ENCODE measurements around the gene TUB.

TUB gene

DNA sequence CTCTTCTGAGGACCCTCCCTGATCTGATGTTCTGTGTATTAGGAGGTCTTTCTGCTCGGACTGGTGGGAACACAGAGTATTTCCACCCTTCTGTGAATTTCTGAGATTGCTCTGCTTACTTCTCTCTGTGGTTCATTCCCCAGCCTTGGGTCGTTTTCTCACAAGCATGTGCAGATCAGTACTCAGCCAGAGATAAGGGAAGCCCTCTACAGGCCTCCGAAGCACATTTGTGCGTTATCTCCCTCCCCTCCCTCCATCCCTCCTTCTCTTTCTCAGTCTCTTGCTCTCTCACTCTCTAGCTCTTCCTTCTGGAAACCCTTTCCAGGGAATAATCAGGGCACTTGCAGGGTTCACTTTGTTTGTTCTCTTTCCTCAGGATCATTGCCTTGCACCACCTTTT is 35.2 kb upstream of the TUB start:
- DNase-seq (ENCODE audit: low read depth in 1 of 2, low spot score in 1 of 2) = no peak

DNA sequence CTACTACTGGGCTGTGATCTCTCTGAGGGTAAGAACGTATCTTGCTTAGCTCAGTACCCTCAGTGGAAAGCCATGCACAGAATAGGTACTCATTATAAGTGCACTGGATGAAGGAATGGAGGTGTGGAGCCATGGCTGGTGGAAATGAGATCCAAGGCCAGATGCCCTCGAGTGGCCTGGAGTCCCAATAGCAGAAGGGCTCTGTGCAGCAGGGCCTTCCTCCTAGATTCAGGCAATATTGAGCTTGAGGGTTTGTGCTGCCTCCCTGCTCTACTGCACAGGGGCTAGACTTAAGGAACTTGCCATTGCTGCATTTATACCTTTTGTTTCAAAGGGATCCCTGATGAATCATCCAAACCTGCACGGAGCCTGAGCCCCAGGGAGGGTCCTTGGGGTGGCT is 33.6 kb upstream of the TUB start:
- no peak for DNase-seq (ENCODE audit: low read depth in 1 of 2, low spot score in 1 of 2)

DNA sequence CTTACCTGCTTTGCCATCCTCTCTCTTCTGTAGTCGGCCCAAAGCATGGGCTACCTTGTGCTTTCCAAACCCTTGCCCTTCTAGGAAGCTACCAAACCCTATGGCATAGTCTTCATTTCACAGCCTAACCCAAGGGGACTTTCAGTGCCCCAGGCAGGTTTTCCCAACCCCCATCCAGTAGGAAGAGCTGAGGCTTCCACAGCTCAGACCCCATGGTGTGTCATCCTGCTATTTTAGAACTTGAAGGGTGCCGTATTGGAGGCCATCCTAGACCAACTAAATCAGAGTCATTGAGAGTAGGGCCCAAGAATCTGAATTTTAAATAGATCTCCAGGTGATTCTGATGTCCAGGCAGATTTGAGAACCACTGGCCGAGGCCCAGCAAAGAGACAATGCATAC is 31.9 kb upstream of the TUB start:
- no peak for DNase-seq (ENCODE audit: low read depth in 1 of 2, low spot score in 1 of 2)

DNA sequence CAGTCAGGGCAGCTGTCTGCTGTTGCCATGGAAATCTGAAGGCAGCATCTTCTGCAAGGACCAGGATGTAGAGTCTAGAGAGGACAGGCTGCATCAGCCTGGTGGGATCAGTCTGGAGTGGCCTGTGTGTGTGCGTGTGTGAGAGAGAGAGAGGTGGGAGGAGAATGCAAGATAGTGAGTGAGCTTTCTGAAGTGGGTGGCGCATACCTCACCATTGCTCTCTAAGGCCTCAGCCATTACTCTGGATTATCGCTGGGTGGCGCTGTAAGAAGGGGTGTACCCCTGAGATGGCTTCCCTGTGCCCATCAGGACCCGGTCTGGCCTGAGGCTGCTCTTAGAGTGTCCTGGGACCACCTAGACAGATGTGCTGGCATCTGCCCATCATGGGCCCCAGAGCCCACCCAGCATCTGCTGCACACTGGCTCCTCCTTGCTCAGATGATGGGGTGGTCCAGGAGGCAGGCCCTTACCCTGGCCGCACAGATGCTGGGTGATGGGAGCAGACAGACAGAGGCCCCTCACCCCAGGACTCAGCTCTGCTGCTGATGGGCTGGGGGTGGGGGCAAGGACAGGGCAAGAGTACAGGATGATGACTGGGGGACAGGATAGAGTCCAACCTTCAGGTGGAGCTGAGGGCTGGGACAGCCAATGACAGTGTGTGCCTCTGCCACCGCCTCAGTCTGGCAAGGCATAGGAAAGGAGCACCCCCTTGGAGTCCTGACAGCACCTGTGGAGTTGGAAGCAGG is 25.7 kb upstream of the TUB start:
- no peak for DNase-seq (ENCODE audit: low read depth in 1 of 2, low spot score in 1 of 2)

DNA sequence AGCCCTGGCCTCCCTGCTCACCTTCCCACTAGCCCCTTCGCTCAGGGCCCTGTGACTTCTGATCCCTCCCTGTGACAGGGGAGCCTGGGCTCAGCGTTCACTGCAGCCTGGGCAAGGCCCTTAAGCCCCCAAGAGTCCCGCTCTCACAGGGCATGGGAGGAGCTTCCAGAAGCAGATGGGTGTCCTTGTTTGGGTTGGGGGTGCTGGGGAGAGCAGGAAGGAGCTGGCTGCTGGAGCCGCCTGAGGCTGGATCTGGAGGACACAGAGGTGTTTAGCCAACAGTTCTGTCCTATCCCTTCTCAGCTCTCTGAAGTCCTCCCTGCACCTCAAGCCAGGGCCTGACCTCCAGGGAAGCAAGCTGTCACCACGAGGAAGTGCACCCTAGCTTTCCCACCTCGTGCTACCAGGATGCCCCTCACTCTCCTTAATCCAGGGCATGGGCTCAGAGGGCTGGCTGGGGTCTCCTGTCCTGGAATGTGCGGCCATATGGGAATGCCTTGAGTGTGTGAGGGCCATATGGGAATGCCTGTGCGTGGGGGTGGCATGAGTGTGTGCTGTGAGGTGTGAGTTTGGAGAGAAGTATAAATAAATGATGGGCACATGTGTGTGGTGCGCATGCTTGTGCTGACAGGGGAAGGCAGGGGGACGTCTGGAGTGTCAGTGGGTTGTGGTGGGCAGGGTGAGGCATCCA is 25.0 kb upstream of the TUB start:
- no peak for DNase-seq (ENCODE audit: low read depth in 1 of 2, low spot score in 1 of 2)

DNA sequence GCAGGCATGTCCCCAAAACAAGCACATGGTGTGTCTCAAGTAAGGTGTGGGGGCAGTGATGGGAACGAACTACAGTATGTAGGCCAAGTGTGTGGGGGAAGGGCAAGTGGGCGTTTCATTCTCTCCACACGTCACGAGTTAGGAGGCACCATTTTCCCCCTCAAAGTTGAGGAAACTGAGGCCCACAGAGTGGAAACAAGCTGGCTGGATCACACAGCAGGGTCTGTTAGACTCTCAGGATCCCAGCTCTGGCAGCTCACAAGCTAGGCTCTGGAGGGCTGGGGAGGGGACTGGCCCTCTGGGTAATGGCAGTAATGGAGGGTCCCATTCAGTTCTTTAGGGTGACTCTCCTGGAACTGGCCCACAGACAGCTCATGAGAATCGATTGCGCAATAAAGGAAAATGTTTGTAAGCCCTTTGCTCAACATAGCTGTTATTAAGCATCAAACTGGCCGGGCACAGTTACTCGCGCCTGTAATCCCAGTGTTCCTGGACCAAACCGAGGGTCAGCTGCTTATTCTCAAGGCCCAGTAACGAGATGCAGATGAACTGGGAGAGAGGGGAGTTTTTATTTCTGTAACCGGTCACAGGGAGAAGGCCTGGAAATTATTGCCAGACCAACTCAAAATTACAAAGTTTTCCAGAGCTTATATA is 24.1 kb upstream of the TUB start:
- no peak for DNase-seq (ENCODE audit: low read depth in 1 of 2, low spot score in 1 of 2)

DNA sequence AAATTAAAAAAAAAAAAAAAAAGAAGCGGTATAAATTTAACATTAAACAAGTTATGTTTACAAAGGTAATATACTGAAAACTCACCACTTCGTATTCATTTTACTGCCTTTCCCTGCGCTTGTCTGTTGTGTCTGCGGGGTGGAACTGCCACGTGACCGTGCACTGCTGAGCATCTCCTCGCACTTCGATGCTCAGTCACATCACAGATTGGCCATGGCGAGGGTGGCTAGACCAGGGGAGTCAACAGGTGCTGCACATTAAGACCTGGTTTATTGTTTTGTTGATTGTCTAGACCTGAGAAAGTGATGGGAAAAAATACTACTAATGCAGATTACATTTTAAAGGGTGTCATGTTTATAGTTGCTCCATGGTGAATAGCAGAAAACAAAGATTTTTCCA is 22.8 kb upstream of the TUB start:
- no peak for DNase-seq (ENCODE audit: low read depth in 1 of 2, low spot score in 1 of 2)

DNA sequence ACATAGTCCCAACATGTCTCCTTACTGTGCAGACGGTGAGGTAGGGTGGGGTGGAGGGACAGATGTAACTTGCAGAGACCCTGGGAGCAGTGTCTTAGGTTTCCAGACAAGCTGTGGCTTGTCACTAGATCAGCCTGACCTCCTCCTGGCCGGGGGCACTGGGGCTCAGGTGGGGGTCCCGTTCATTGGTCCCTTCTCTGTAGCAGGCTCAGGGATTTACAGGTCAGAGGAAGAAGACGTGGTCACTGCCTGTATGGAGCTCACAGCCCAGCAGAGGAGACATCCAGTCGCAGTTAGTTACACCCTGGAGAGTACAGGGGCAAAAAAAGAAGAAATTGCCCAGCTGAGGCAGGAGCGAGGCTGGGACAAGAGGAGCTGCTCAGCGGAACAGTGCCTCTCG is 22.0 kb upstream of the TUB start:
- DNase-seq (ENCODE audit: low read depth in 1 of 2, low spot score in 1 of 2) = no peak

DNA sequence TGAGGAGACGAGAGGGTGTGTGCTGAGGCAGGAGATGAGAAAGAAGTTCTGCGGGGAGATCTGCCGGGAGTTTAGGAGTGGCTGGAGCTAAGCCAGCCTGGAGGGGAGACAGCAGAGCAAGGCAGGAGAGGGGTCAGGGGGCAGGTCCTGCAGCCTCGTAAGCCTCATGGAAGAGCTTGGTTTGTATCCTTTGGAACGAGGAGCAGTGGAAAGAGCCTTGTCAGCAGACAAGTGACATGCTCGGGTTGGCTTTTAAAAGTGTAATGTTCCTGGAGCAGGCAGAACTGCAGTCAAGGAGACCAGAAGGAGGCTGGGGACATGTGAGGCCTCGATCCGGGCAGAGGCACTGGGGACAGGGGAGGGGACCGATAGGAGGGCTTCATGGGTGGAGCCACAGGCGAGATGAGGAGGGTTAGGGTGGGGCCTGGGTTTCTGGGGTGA is 21.4 kb upstream of the TUB start:
- no peak for DNase-seq (ENCODE audit: low read depth in 1 of 2, low spot score in 1 of 2)

DNA sequence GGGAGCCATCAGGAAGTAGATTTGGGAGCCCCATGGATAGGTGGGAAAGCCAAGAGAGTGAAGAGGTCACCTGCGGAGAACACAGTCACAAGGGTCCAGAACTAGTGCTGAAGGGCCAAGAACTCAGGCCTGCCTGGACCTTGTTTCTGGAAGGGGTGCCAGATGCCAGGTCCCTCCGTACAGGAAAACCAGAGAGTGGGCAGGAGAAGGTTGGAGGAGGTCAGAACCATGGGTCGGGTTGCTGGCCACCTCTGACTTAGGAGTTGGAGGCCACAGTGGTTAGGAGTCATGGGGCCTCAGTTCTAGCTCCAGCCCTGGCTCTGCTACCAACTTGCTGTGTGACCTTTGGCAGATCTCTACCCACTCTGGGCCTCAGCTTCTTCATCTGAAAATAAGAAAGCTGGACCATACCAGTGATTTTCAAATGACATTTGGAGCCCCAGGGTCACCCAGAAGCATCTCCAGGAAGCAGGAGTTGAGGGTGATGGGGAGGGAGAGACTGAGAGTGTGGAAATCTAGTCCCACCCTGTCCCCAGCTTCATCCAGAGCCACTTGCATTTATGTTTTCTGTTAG is 20.8 kb upstream of the TUB start:
- DNase-seq (ENCODE audit: low read depth in 1 of 2, low spot score in 1 of 2) = no peak

DNA sequence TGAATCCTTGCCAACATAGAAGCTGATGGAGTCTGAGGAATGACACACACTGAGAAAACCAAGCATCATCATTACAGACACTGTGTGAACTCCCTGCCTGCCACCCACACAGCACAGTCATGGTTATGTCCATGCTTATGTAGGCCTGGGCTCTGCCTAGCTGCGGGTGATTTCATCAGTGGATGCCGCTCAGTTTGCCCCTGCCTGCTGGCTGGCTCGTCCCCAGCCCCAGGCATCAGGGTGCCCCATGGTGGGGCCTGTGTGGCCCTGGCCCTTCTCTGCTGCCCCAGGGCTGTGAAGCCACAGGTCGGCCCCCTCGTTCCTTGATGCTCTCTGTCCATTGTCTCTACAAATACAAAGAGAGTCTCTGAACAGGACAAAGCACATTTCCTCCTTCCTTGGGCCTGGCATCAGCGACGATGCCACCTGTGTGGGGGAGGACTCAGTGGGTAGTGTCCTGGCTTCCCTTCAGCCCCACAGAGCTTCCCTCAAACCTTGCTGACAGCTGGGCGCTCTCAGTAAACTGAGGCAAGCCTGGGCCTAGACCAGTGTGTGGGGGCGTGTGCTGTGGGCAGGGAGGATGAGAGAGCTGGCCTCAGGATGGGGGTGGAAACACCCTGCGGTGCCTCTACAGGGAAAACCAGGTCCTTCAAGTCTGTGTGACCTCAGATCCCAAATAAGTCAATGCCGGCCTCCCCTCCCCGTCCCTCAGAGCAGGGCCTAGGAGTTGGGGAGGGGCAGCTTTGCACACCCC is 20.0 kb upstream of the TUB start:
- no peak for DNase-seq (ENCODE audit: low read depth in 1 of 2, low spot score in 1 of 2)

DNA sequence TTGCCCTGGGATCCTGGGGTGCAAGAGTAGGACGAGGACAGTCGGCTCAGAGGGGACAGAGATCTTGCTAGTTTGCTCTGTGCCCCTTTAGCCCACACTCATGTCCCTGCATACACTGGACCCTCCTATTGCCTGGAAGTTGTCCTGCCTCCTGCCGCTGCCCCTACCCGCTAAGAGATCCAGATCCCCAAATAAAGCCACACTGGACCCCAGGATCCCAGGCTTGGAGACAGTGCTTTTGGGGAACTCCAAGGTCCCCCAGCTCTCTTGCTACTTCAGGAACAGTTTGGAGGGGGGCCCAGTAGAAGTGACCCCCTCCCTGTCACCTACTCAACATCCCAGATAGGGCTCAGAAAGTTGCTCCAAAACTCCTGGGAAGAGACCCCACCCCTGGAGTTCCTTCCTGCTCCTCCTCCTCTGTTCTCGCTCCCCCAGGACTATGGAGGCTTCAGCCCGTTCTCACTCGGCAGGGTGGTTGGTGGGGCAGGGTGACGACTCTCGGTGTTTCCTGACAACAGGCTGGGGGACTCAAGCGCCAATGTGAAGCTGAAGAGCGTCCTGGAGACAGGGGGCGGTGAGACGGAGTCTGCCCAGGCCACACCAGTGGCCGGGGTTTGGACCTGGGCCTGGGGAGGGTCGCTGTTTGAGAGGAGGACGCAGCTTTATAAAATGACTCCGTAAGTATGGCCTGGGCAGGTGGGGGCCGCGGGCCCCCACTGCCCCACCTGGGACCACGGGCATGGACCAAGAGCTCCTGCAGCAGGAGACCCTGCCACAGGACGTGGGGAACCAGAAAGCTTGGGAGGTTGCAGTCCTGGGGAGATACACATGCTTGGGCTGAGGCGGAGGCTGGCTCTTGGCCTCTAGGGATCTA is 19.2 kb upstream of the TUB start:
- DNase-seq (ENCODE audit: low read depth in 1 of 2, low spot score in 1 of 2) = no peak

DNA sequence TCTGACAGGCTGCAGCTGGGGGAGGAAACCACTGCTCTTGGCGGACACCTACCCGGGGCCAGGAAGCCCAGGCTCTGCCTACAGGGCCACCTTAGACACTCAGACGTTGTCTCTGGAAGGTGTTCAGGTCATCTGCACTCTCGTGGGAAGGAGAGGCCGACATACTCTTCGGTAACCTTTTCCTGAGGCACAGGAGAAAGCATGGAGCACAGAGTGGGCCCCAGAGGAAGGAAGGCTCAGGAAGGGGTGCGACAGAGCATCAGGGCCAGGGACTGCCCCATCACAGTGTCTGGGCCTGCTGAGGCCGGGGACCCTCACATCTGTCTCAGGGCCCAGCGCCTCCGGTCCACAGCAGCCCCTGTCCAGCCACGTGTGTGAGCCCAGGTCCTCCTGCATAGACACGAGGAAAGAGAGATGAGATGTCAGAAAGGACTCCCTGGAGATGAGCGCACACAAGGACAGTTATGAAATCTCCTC is 18.2 kb upstream of the TUB start:
- no peak for DNase-seq (ENCODE audit: low read depth in 1 of 2, low spot score in 1 of 2)

DNA sequence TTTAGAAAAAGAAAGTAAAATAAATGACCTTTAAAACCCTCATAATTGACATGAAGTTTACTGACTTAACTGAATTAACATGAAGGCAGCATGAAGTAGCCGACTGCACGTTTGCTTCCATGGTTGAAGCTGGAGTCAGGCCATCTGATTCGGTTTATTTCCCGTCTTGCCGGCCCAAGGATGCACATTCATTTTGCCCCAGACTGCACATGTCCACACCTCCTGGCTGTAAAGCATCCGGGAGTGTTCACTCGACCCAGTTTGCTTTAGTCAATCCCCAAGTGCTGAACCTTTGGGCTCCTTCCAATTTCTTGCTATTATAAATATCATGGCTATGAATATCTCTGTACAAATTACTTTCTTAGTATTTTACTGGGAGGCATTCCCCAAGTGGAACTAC is 17.7 kb upstream of the TUB start:
- DNase-seq (ENCODE audit: low read depth in 1 of 2, low spot score in 1 of 2) = no peak

DNA sequence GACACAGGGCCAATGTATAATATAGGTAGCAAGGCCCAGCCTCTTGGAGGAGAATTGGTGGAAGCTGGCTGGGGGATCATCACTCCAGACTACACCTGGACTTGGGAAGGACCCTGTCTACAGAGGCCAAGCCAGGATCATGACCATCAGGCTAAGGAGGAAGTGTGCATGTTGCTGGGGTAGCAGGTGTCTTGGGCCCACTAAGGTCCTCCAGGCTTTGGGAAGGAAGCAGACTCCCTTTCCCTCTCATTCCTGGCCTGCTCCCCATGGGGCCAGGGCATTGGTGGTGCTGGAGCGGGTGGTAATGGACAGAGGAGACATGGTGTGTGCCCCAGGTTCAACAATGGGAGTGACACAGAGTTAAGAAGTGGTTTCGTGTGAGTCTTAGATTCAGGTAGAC is 16.0 kb upstream of the TUB start:
- DNase-seq (ENCODE audit: low read depth in 1 of 2, low spot score in 1 of 2) = no peak

DNA sequence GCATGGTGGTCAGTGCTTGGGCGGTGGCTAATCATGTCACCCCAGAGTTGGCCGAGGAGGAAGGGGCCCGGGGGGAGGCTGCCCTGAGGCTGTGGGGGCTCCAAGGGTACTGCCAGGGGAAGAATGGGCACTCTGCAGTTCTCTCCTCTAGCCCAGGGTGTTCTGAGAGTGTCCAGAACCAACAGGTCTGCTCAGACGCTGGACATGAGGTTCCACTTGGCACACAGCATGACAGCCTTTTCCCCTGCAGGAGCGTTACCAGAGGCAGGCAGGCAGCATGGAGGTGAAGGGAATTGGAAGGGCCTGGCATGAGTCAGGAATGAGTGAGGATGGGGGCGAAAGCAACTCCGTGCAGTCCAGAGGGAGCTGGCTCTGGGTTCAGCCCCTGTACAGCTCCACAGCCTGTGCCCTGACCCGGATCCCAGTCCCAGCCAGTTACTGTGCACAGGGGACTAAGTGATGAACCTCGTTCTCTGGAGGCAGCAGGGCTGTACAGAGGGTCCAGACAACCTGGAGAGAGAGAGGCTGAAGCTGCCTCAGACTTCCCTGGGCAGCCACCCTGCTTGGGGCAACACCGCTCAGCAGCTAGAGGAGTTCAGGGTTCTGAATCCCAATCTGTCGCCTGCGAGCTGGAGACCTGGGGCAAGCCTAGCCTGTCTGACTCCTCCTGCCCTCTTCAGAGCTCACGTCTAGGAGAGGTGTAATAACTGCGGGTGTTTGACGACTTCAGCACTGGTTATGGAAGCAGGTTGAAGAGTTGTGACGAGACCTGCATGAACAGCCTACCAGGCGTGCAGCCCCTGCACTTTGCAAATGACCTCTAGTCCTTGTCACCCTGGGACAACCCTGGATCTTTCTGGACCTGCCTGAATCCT is 14.7 kb upstream of the TUB start:
- no peak for DNase-seq (ENCODE audit: low read depth in 1 of 2, low spot score in 1 of 2)

DNA sequence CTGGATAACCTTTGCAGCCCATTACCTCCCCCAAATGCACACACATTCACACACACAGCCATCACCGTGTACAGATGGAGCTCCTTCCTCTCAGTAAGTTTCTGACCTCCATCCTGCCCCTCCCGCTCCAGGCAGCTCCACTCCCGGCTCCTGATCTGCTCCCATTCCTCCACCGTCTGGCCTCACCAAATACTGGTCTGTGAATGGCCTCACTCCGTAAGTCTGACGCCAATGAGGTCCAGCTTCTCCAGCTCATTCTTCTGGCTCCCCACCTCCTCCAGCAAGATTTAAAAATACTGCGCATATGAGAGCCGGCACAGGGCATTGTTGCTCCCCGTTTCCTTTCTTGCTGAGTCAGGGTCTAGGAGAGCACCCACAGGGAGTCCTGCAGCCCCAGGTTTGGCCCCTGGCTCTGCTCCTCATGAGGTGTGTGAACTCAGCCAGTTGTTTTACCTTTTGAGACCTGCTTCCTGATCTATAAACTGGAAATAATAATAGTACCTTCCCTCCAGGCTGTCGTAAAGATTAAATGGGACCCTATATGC is 14.0 kb upstream of the TUB start:
- no peak for DNase-seq (ENCODE audit: low read depth in 1 of 2, low spot score in 1 of 2)

DNA sequence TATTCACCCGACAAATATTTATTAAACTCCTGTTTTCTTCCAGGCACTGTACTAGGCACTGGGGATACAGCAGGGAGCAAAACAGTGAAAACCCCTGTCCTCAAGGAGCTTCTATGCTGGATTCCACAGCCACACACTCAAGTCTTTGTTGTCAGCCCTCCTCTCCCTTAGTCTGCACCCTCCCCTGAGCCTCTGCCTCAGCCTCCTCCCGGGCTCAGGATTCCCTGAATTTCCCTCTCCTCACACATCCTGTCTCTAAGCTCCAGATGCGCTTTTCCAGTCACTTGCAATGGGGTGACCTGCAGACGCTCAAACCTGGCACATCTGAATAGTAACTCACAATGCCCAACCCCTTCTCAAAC is 13.5 kb upstream of the TUB start:
- no peak for DNase-seq (ENCODE audit: low read depth in 1 of 2, low spot score in 1 of 2)

DNA sequence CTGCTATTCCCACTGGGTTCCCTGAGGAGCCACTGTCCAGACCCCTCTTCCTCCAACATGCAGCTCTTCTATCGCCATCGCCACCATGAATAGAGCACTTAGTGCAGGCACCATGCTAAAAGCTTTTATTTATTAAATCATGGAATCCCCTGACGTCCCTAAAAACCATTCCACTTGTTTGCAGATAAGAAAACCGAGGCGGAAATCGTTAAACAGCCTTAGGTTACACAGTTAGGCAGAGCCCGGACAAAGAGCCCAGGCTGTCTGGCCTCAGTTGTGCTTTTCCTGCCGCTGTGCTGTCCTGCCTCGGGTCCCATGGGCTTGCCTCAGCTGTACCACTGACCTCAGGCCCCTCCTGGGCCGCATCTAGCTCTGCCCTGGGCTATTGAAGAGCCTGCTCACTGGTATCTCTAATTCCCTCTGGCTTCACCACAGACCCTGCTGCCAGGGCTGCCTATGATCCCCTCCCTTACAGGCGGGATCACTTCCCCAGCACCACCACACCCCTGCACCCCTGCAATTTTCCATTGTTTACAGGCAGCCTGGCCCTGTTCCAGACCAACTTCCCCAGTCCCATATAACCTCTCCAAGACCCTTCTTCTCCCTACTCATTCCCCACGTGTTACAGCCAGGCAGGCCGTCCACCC is 13.0 kb upstream of the TUB start:
- DNase-seq (ENCODE audit: low read depth in 1 of 2, low spot score in 1 of 2) = no peak

Measured in activated T-helper 1 cell treated with anti-CD3 and anti-CD28 coated beads, Interleukin-2, amount 50 U/mL, for 16 hours (primary cell).